HCT116 (cell line): Measurements from ENCODE around the gene CRISPLD2. TPM values are rescaled to one million over a fixed set of nuclear protein-coding genes. Genes with fewer than 3 reads are reported as not detected.

Source experiments
- ATAC-seq: fragments of 200-7000 bp; cut with Tn5 transposase; 2 replicates; pipeline ENCODE4 v1.9.1; 2020; ENCODE audit warnings: mild to moderate bottlenecking, moderate library complexity
- BruUV-seq: library from RNA; stranded (reverse); fragments of 400-500 nt; replicated peaks from 2 replicates; lab custom pipeline; 2021; lab: Mats Ljungman, UMichigan
- CTCF ChIA-PET: fragments of 300-600 bp; sonication (Branson Sonifier 250); formaldehyde crosslinking; loops from one replicate; lab custom pipeline; 2021; ENCODE audit warnings: antibody characterized with exemption; lab: Charles Lee
- POLR2A ChIA-PET: fragments of 300-600, 350-600 bp; sonication (Branson Sonifier 250); formaldehyde crosslinking; loops from one replicate; lab custom pipeline; 2021; ENCODE audit warnings: antibody characterized with exemption; lab: Charles Lee
- RAD21 ChIA-PET, 2 experiments: fragments of 300-600 bp; sonication (Branson Sonifier 250); formaldehyde crosslinking; loops; one replicate each; lab custom pipeline; 2023; ENCODE audit warnings: low total read pairs in 2 of 2; ENCODE audit not compliant: uncharacterized antibody in 2 of 2, unreplicated experiment in 2 of 2, low non-redundant PET in 1 of 2; lab: Charles Lee
- DNase-seq: peaks from one replicate; pipeline ENCODE4 v3.0.0-alpha.2; 2010; ENCODE audit warnings: low read depth, low spot score
- H2AFZ ChIP-seq: fragments of 200-600 bp; shearing (Covaris generic), sonication (generic); 2 replicates; pipeline ENCODE4 v1.6.1; 2017; ENCODE audit warnings: low read depth, mixed run types, mixed read lengths, antibody characterized with exemption, low read length; ENCODE audit not compliant: poor library complexity, severe bottlenecking
- H3K27ac ChIP-seq: 2 replicates; pipeline ENCODE4 v1.5.1; 2012; ENCODE audit warnings: low read depth, low read length
- H3K27me3 ChIP-seq: fragments of 200-600 bp; sonication (generic); 2 replicates; pipeline ENCODE4 v1.6.1; 2016; ENCODE audit warnings: mixed run types, low read length, mixed read lengths; ENCODE audit not compliant: insufficient read depth
- H3K36me3 ChIP-seq, 2 experiments: fragments of 200-500 bp in 1 of 2; fragments of 200-600 bp in 1 of 2; sonication (Bioruptor generic) in 1 of 2; sonication (generic) in 1 of 2; 2 replicates each; pipeline versions ENCODE4 v1.5.1 to v1.6.1; 2014 to 2016; ENCODE audit warnings: low read length in 2 of 2, inconsistent platforms in 1 of 2, mixed read lengths in 1 of 2, mixed run types in 1 of 2; ENCODE audit not compliant: insufficient read depth in 2 of 2, control insufficient read depth in 1 of 2
- H3K4me1 ChIP-seq, 2 experiments: fragments of 200-600 bp in 1 of 2; sonication (generic) in 1 of 2; 2 replicates each; pipeline versions ENCODE4 v1.5.1 to v1.6.1; 2012 to 2017; ENCODE audit warnings: low read length in 2 of 2, inconsistent platforms in 1 of 2, mild to moderate bottlenecking in 1 of 2, mixed read lengths in 1 of 2, mixed run types in 1 of 2, moderate library complexity in 1 of 2; ENCODE audit not compliant: insufficient read depth in 2 of 2, control insufficient read depth in 1 of 2
- H3K4me2 ChIP-seq: fragments of 200-600 bp; sonication (generic); 2 replicates; pipeline ENCODE4 v1.6.1; 2017; ENCODE audit warnings: mixed run types, low read length, mixed read lengths
- H3K4me3 ChIP-seq, 2 experiments: fragments of 200-600 bp in 1 of 2; sonication (generic) in 1 of 2; replicated peaks in 1 of 2; 2 replicates each; pipeline ENCODE4 v1.5.1; 2011 to 2016; ENCODE audit warnings: low read length in 2 of 2, control low read depth in 1 of 2, low read depth in 1 of 2, mild to moderate bottlenecking in 1 of 2, mixed read lengths in 1 of 2, mixed run types in 1 of 2
- H3K79me2 ChIP-seq: fragments of 200-600 bp; sonication (generic); 2 replicates; pipeline ENCODE4 v1.6.1; 2017; ENCODE audit warnings: mild to moderate bottlenecking, mixed run types, low read length, moderate library complexity, mixed read lengths; ENCODE audit not compliant: insufficient read depth
- H3K9ac ChIP-seq: fragments of 200-600 bp; sonication (generic); 2 replicates; pipeline ENCODE4 v1.6.1; 2016; ENCODE audit warnings: low read length, mixed read lengths
- H3K9me2 ChIP-seq: fragments of 200-600 bp; sonication (generic), shearing (Covaris generic); 2 replicates; pipeline ENCODE4 v1.6.1; 2017; ENCODE audit warnings: mixed run types, mild to moderate bottlenecking, moderate library complexity; ENCODE audit not compliant: insufficient read depth
- H3K9me3 ChIP-seq, 2 experiments: fragments of 200-500 bp in 1 of 2; fragments of 200-600 bp in 1 of 2; sonication (Bioruptor generic) in 1 of 2; sonication (generic) in 1 of 2; 2 replicates each; pipeline ENCODE4 v1.6.1; 2014 to 2017; ENCODE audit warnings: low read length in 2 of 2, mixed read lengths in 2 of 2, inconsistent platforms in 1 of 2, low read depth in 1 of 2, mild to moderate bottlenecking in 1 of 2, mixed run types in 1 of 2, moderate library complexity in 1 of 2; ENCODE audit not compliant: control insufficient read depth in 1 of 2, insufficient read depth in 1 of 2
- H4K20me1 ChIP-seq: fragments of 200-600 bp; sonication (generic), shearing (Covaris generic); 2 replicates; pipeline ENCODE4 v1.6.1; 2017; ENCODE audit warnings: mixed run types, mild to moderate bottlenecking, moderate library complexity; ENCODE audit not compliant: insufficient read depth
- CEBPB ChIP-seq: IDR thresholded peaks from 2 replicates; pipeline ENCODE4 v1.6.1; 2012; ENCODE audit warnings: low read depth
- EGR1 ChIP-seq: IDR thresholded peaks from 2 replicates; pipeline ENCODE4 v1.6.1; 2012; ENCODE audit warnings: low read depth
- EZH2phosphoT487 ChIP-seq: fragments of 200-600 bp; IDR thresholded peaks from 2 replicates; pipeline ENCODE4 v1.6.1; 2018; ENCODE audit warnings: antibody characterized with exemption, borderline replicate concordance
- MAX ChIP-seq: IDR thresholded peaks from 2 replicates; pipeline ENCODE4 v1.6.1; 2012
- POLR2A ChIP-seq: IDR thresholded peaks from 2 replicates; pipeline ENCODE4 v1.7.0; 2011; ENCODE audit warnings: borderline replicate concordance; ENCODE audit not compliant: insufficient read depth, insufficient read length; ENCODE audit errors: extremely low read depth
- RAD21 ChIP-seq: IDR thresholded peaks from 2 replicates; pipeline ENCODE4 v1.6.1; 2012; ENCODE audit warnings: low read depth, mild to moderate bottlenecking
- SP1 ChIP-seq: IDR thresholded peaks from 2 replicates; pipeline ENCODE4 v1.6.1; 2012; ENCODE audit warnings: low read depth
- SRF ChIP-seq: IDR thresholded peaks from 2 replicates; pipeline ENCODE4 v1.6.1; 2012; ENCODE audit warnings: low read depth
- TCF7L2 ChIP-seq: IDR thresholded peaks from 2 replicates; pipeline ENCODE4 v1.7.0; 2011; ENCODE audit warnings: borderline replicate concordance, inconsistent platforms; ENCODE audit not compliant: insufficient read depth, insufficient read length; ENCODE audit errors: extremely low read depth
- ZFX ChIP-seq: fragments of 450-650 bp; IDR thresholded peaks from 2 replicates; pipeline ENCODE4 v1.6.1; 2017
- intact Hi-C: fragments of 100-400 bp; cut with micrococcal nuclease; formaldehyde crosslinking; loops from 2 replicates; pipeline ENCODE4 v1.10.0; 2022
- total RNA-seq: library from RNA; stranded (reverse); gene quantifications from one replicate; pipeline ENCODE4 v1.2.1, GENCODE V29; 2021; ENCODE audit not compliant: unreplicated experiment
- TF ChIP-seq, protein P1 (sequence below): IDR thresholded peaks from 2 replicates; pipeline ENCODE4 v1.6.1; 2012; ENCODE audit warnings: low read depth
- TF ChIP-seq, protein P2 (sequence below): IDR thresholded peaks from 2 replicates; pipeline ENCODE4 v1.6.1; 2012

CRISPLD2 gene
- total RNA-seq, 1 experiment from 2014 or later = 4.6 TPM

GRCh38 chr16:84916850-84917249 lies 97.1 kb downstream of the CRISPLD2 start:
- Histone ChIP-seq H3K27me3 (peaks cover 63% of the 10 kb centered on the region), H3K79me2 (no peaks in the 10 kb centered on the region), H3K9me3 (no peaks in the 10 kb centered on the region), H3K4me1 (no peaks in the 10 kb centered on the region), H4K20me1 (no peaks in the 10 kb centered on the region), H3K4me2 (no peak overlapping the region), H3K9ac (no peak overlapping the region), H3K4me3 (no peak overlapping the region), H3K9me2 (no peaks in the 10 kb centered on the region), H3K27ac (no peak overlapping the region), H3K36me3 (no peaks in the 10 kb centered on the region), H2AFZ (no peak overlapping the region)
- TF ChIP-seq, protein P1, sequence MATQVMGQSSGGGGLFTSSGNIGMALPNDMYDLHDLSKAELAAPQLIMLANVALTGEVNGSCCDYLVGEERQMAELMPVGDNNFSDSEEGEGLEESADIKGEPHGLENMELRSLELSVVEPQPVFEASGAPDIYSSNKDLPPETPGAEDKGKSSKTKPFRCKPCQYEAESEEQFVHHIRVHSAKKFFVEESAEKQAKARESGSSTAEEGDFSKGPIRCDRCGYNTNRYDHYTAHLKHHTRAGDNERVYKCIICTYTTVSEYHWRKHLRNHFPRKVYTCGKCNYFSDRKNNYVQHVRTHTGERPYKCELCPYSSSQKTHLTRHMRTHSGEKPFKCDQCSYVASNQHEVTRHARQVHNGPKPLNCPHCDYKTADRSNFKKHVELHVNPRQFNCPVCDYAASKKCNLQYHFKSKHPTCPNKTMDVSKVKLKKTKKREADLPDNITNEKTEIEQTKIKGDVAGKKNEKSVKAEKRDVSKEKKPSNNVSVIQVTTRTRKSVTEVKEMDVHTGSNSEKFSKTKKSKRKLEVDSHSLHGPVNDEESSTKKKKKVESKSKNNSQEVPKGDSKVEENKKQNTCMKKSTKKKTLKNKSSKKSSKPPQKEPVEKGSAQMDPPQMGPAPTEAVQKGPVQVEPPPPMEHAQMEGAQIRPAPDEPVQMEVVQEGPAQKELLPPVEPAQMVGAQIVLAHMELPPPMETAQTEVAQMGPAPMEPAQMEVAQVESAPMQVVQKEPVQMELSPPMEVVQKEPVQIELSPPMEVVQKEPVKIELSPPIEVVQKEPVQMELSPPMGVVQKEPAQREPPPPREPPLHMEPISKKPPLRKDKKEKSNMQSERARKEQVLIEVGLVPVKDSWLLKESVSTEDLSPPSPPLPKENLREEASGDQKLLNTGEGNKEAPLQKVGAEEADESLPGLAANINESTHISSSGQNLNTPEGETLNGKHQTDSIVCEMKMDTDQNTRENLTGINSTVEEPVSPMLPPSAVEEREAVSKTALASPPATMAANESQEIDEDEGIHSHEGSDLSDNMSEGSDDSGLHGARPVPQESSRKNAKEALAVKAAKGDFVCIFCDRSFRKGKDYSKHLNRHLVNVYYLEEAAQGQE = no peak
- no peak for TF ChIP-seq SP1
- TF ChIP-seq, protein P2, sequence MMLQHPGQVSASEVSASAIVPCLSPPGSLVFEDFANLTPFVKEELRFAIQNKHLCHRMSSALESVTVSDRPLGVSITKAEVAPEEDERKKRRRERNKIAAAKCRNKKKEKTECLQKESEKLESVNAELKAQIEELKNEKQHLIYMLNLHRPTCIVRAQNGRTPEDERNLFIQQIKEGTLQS = no peak
- TF ChIP-seq EZH2phosphoT487 = no peak
- no peak for TF ChIP-seq RAD21
- ATAC-seq (no peak), DNase-seq (no peak)
- no TSS peak for BruUV-seq
- ChIA-PET CTCF (interaction anchor here (1.2 kb wide), 1 partner anchor 9 kb away, joined by 3 read pairs; no protein-coding TSS in a partner anchor), RAD21 (no interaction called here), POLR2A (no interaction called here)
- intact Hi-C loops = no loop called here

GRCh38 chr16:84917492-84917891 lies 97.7 kb downstream of the CRISPLD2 start:
- Histone ChIP-seq H3K9me2 (no peaks in the 10 kb centered on the region), H3K27ac (no peak overlapping the region), H4K20me1 (no peaks in the 10 kb centered on the region), H3K4me3 (no peak overlapping the region), H3K4me2 (no peak overlapping the region), H3K36me3 (no peaks in the 10 kb centered on the region), H2AFZ (no peak overlapping the region), H3K27me3 (peaks cover 56% of the 10 kb centered on the region), H3K79me2 (no peaks in the 10 kb centered on the region), H3K4me1 (no peaks in the 10 kb centered on the region), H3K9me3 (no peaks in the 10 kb centered on the region), H3K9ac (no peak overlapping the region)
- ChIA-PET CTCF (interaction anchor here (1.2 kb wide), 1 partner anchor 9 kb away, joined by 3 read pairs; no protein-coding TSS in a partner anchor), RAD21 (no interaction called here), POLR2A (no interaction called here)
- intact Hi-C loops = no loop called here
- ATAC-seq = no peak
- TF ChIP-seq EGR1 (no peak), POLR2A (no peak), SRF (no peak), MAX (no peak), SP1 (no peak), ZFX (no peak), TCF7L2 (no peak), CEBPB (no peak)
- TF ChIP-seq, protein P2 = no peak
- DNase-seq = no peak
- BruUV-seq = no TSS peak
